ENCODE results near the gene BCL7A. TPM values are rescaled to one million over a fixed set of nuclear protein-coding genes. Genes with fewer than 3 reads are reported as not detected.

Gene BCL7A
- polyA plus RNA-seq, 2 of the 4 experiments (the other 2 are of a cell fraction): 9.2 to 9.4 TPM

DNA sequence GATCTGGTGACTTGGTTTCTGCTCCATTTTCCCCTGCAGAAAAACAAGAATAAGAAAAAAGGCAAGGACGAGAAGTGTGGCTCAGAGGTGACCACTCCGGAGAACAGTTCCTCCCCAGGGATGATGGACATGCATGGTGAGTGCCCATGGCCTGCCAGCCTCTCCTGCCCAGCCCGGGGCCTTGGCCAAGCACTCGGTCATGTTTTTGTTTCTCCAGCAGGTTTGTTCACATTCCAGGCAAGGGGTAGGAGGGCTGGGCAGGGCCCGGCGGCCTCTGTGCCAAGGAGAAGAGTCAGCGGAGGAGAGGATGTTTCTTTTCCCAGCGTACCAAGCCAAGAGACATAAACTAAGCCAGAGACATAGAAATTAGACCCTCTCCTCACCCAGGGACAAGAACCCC, 13.6 kb downstream of the BCL7A start:
- WGBS (ENCODE audit: missing lambda C conversion rate): 83% methylated on average over 8 of the region's 8 CpGs
- no peak for ATAC-seq
- FAIRE-seq: no peak
- CTCF ChIA-PET: no interaction called here
- Histone ChIP-seq H3K9me3 (no peaks in the 10 kb centered on the region), H3K4me2 (no peak overlapping the region), H3K4me1 (peaks cover 8% of the 10 kb centered on the region), H3K4me3 (no peak overlapping the region), H3K27ac (no peak overlapping the region)
- POLR2A ChIA-PET: no interaction called here
- no peak for TF ChIP-seq NPAS2 (CRISPR knock-in tag; IDR thresholded peaks at IDR 0.05; ENCODE audit: borderline replicate concordance)
- no peak for TF ChIP-seq TFCP2L1 (CRISPR knock-in tag; IDR thresholded peaks at IDR 0.05)
- TF ChIP-seq JUNB (IDR thresholded peaks at IDR 0.05): no peak
- TF ChIP-seq, protein P1, sequence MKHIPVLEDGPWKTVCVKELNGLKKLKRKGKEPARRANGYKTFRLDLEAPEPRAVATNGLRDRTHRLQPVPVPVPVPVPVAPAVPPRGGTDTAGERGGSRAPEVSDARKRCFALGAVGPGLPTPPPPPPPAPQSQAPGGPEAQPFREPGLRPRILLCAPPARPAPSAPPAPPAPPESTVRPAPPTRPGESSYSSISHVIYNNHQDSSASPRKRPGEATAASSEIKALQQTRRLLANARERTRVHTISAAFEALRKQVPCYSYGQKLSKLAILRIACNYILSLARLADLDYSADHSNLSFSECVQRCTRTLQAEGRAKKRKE (CRISPR knock-in tag; IDR thresholded peaks at IDR 0.05; ENCODE audit: low read depth): no peak
- TF ChIP-seq HEYL (CRISPR knock-in tag; IDR thresholded peaks at IDR 0.05): no peak
- TF ChIP-seq FOXS1 (CRISPR knock-in tag; IDR thresholded peaks at IDR 0.05): no peak
- TF ChIP-seq MYC (IDR thresholded peaks at IDR 0.05; ENCODE audit: borderline replicate concordance, low read length): no peak
- TF ChIP-seq EHF (CRISPR knock-in tag; IDR thresholded peaks at IDR 0.05): no peak
- no peak for TF ChIP-seq POLR2AphosphoS2 (conservative IDR thresholded peaks at IDR 0.05; ENCODE audit: low read length)
- no peak for TF ChIP-seq PBX3 (IDR thresholded peaks at IDR 0.05)
- no peak for TF ChIP-seq NR3C1 (IDR thresholded peaks at IDR 0.05)
- TF ChIP-seq MAFK (IDR thresholded peaks at IDR 0.05; ENCODE audit: partially characterized antibody): no peak
- no peak for TF ChIP-seq RNF2 (IDR thresholded peaks at IDR 0.05; ENCODE audit: borderline replicate concordance, low read depth)
- no peak for TF ChIP-seq ZNF302 (CRISPR knock-in tag; IDR thresholded peaks at IDR 0.05)
- no peak for TF ChIP-seq MAZ (IDR thresholded peaks at IDR 0.05; ENCODE audit: borderline replicate concordance, low read depth, low read length)
- TF ChIP-seq, protein P2, sequence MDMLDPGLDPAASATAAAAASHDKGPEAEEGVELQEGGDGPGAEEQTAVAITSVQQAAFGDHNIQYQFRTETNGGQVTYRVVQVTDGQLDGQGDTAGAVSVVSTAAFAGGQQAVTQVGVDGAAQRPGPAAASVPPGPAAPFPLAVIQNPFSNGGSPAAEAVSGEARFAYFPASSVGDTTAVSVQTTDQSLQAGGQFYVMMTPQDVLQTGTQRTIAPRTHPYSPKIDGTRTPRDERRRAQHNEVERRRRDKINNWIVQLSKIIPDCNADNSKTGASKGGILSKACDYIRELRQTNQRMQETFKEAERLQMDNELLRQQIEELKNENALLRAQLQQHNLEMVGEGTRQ (IDR thresholded peaks at IDR 0.05): no peak
- no peak for TF ChIP-seq ZC3H11A (IDR thresholded peaks at IDR 0.05)
- no peak for TF ChIP-seq FOSL2 (IDR thresholded peaks at IDR 0.05)
- no peak for TF ChIP-seq FOSL2 (CRISPR knock-in tag; IDR thresholded peaks at IDR 0.05)
- no peak for DNase-seq (ENCODE audit: low read depth in 1 of 2, low spot score in 1 of 2)

DNA sequence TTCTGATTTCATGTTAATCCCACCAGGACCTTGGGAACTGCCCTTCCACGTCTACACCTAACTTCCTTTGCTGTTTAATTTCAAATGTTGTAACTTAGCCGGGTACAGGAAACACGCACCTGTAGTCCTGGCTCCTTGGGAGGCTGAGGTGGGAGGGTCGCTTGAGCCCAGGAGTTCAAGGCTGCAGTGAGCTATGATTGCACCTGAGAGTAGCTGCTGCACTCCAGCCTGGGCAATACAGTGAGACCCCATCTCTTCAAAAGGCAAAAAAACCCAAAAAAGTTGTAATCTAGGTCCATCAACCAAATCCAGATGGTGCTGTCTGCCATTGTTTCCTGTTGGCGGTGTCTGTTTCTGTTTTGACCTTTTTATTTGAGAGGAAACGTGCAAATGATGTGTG, 14.5 kb downstream of the BCL7A start:
- H3K9me3 ChIP-seq: no peaks in the 10 kb centered on the region
- CTCF ChIA-PET: interaction anchor here (0.6 to 2.9 kb wide), 6 partner anchors 12 to 109 kb away, joined by 3 to 15 read pairs (median 4); no protein-coding TSS in a partner anchor
- WGBS (ENCODE audit: missing lambda C conversion rate): 92% methylated on average over 6 of the region's 6 CpGs
- POLR2A ChIA-PET: no interaction called here
- FAIRE-seq (no peak), ATAC-seq (no peak), DNase-seq (ENCODE audit: low read depth in 1 of 2, low spot score in 1 of 2) (no peak)
- no peak overlapping the region for H3K4me2 ChIP-seq
- H3K4me3 ChIP-seq: no peak overlapping the region
- peaks cover 13% of the 10 kb centered on the region for H3K4me1 ChIP-seq
- H3K27ac ChIP-seq: no peak overlapping the region
- TF ChIP-seq NPAS2 (CRISPR knock-in tag; IDR thresholded peaks at IDR 0.05; ENCODE audit: borderline replicate concordance) (no peak), EHF (CRISPR knock-in tag; IDR thresholded peaks at IDR 0.05) (no peak), GATA3 (IDR thresholded peaks at IDR 0.05; ENCODE audit: borderline replicate concordance) (no peak), HES2 (IDR thresholded peaks at IDR 0.05) (no peak), SMC3 (IDR thresholded peaks at IDR 0.05) (no peak), PBX3 (IDR thresholded peaks at IDR 0.05) (no peak), RFX5 (IDR thresholded peaks at IDR 0.05) (no peak), REST (IDR thresholded peaks at IDR 0.05) (no peak), HOXB13 (CRISPR knock-in tag; IDR thresholded peaks at IDR 0.05; ENCODE audit: low read depth) (no peak), JUN (IDR thresholded peaks at IDR 0.05) (no peak), SREBF2 (IDR thresholded peaks at IDR 0.05) (no peak), HOXB5 (CRISPR knock-in tag; IDR thresholded peaks at IDR 0.05) (no peak), CEBPB (IDR thresholded peaks at IDR 0.05) (no peak), POLR2A (IDR thresholded peaks at IDR 0.05; ENCODE audit: low read length) (no peak), FOSB (CRISPR knock-in tag; IDR thresholded peaks at IDR 0.05) (no peak), MAZ (IDR thresholded peaks at IDR 0.05; ENCODE audit: borderline replicate concordance, low read depth, low read length) (no peak), EHMT2 (IDR thresholded peaks at IDR 0.05; ENCODE audit: low read depth) (no peak)
- TF ChIP-seq, protein P1 (CRISPR knock-in tag; IDR thresholded peaks at IDR 0.05; ENCODE audit: low read depth): no peak

Measured in A549 (cell line).